Loucy (cell line): ENCODE measurements around the gene TAB2.

ENCODE experiments used
- EZH2phosphoT487 ChIP-seq: fragments of 200-600 bp; IDR thresholded peaks from 2 replicates; pipeline ENCODE4 v1.6.1; 2018; ENCODE audit warnings: antibody characterized with exemption, mild to moderate bottlenecking, moderate library complexity, borderline replicate concordance
- TF ChIP-seq, protein P1 (sequence below): fragments of 200-600 bp; sonication (generic); conservative IDR thresholded peaks from 2 replicates; pipeline ENCODE4 v1.5.1; 2014; ENCODE audit warnings: mild to moderate bottlenecking, antibody characterized with exemption, low read length

DNA sequence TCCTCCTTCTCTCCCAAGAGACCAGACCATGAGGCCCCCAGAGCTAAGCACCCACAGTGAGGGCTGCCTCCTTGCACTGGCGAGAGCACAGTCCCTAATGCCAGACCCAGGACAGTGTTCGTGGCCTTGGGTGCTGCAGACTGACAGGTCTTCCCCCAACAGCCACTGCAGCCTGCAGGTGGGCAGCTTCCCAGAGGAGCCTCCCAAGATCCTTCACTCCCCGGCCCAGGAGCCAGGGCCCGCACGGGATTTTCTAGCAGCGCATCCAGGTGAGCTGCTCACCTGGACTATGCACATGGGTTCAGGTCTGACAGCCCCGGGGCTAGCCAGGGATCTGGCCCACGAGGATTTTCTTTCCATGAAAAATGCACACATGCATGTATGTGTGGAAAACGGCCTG, 124.2 kb downstream of the TAB2 start:
- TF ChIP-seq, protein P1, sequence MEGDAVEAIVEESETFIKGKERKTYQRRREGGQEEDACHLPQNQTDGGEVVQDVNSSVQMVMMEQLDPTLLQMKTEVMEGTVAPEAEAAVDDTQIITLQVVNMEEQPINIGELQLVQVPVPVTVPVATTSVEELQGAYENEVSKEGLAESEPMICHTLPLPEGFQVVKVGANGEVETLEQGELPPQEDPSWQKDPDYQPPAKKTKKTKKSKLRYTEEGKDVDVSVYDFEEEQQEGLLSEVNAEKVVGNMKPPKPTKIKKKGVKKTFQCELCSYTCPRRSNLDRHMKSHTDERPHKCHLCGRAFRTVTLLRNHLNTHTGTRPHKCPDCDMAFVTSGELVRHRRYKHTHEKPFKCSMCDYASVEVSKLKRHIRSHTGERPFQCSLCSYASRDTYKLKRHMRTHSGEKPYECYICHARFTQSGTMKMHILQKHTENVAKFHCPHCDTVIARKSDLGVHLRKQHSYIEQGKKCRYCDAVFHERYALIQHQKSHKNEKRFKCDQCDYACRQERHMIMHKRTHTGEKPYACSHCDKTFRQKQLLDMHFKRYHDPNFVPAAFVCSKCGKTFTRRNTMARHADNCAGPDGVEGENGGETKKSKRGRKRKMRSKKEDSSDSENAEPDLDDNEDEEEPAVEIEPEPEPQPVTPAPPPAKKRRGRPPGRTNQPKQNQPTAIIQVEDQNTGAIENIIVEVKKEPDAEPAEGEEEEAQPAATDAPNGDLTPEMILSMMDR: no peak
- TF ChIP-seq EZH2phosphoT487: no peak
